HG03378 (cell line): ENCODE data around the gene CMTR1.
A peak's percentile ranks its signal among the peaks of the same experiment; 100 is the strongest.

Source experiments
- ATAC-seq: cut with Tn5 transposase; IDR thresholded peaks from one replicate; pipeline ENCODE4 v1.9.1; 2021; ENCODE audit warnings: mild to moderate bottlenecking, moderate library complexity; ENCODE audit not compliant: unreplicated experiment

Gene CMTR1

GRCh38 chr6:37511201-37511600 is 78.2 kb downstream of the CMTR1 start:
- no peak for ATAC-seq

- no peak for ATAC-seq
Observed at GRCh38 chr6:37511910-37512399, 78.9 kb downstream of the CMTR1 start.

DNA sequence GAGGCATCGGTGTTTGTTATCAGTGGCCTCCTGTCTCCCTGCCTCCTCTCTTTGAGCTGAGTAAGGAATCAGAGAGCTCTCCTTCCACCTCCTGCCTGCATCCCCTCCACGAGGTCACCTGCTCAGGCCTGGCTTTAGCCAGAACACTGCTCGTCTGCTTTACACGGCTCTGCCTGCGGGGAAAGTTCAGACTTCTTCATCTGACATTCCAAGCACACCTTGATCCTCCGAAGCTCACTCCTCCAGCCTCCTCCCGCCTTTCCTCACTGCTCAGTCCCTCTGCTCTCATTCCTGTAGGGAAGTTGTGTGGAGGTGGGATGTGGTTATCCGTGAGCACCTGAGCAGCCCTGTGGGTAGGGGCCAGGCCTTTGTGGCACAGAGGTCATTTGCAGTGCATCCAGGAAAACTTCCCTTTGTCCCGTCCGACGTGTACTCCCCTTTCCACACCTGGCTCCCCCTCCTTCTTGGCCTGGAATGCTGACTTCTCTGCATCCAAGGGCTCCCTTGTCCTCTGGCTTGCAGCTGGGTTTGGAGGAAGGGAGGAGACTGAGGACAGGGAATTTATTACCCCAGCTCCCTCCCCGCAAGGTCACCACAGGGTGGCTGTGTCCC is 79.5 kb downstream of the CMTR1 start:
- no peak for ATAC-seq

- no peak for ATAC-seq
Observed at GRCh38 chr6:37513155-37513554, 80.1 kb downstream of the CMTR1 start.

GRCh38 chr6:37513576-37513975 is 80.6 kb downstream of the CMTR1 start:
- no peak for ATAC-seq

DNA sequence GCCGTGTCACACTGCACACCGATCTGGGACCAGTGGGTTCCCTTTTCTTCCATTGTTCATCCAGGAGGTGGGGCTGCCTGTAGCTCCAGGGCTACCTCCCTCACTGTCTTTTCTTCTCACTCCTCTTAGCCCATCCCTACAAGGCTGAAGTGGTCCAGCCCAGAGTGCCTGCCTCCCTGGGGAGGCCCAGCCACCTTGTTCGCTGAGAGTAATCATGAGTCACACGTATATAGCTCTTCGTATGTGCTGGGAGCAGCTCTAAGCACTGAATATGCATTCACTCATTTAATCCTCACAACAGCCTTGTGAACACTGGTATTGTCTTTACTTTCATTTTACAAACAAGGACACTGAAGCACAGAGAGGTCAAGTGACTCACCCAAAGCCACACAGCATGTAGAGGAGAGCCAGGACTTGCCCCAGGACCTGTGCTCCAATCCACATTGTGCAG is 81.3 kb downstream of the CMTR1 start:
- no peak for ATAC-seq

DNA sequence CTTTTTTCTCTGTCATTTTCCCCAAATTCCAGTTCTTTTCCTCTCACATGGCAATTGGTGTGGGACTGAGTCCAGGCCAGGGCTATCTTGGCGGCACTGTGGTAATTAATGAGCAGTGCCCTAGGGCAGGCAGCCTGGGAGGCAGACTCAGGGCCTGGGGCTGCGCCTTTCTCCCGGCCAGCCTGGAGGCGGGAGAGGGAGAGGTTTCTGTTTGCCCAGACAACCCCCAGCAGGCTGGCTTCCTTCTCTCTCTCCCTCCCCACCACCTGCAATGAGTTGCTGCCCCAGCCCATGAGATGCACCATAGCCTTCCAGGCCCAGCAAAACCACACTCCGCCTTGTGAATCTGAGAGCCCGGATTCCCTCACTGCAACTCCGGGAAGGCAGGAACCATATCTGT is 81.8 kb downstream of the CMTR1 start:
- no peak for ATAC-seq

DNA sequence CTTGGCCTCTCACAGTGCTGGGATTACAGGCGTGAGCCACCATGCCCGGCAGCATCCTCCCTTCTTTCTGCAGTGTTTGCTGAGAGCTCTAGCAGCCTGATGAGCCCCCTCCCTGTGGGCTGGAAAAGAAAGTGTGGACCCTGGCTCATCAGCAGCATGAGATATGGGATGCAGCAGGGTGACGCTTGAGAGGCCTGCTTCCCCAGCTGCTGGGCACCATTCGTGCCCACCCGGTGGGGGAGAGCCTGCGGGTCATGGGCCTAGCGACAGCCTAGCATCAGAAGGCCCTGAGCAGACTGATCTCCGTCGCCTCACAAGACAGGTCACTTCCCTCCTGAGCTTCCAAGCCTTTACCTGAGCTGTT is 82.7 kb downstream of the CMTR1 start:
- ATAC-seq: no peak

- ATAC-seq: peak; percentile 66
Observed at GRCh38 chr6:37516076-37516919, 83.3 kb downstream of the CMTR1 start.

DNA sequence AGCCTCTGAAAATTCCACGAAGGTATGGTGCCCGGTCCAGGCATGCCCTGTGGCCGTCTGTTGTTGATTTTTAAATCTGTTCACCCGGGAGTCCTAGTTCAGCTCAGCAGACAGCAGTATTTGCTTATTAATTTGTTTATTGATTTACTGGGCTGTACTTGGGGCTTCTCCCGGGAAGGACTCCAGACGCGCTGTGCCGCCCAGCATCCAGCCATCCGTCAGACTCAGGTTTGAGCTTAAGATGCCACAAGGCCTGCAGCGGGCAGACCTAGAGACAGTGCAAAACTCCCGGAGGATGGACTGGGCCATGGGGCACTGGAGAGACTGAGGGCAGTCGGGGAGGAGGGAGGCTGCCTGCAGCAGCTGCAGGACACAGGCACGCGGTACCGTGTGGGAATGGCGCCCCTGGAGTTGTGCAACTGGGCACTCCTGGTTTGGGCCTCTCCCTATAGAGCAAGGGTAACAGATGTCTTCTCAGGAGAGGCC is 83.9 kb downstream of the CMTR1 start:
- no peak for ATAC-seq

- no peak for ATAC-seq
Observed at GRCh38 chr6:37517411-37517812, 84.4 kb downstream of the CMTR1 start.

- no peak for ATAC-seq
Observed at GRCh38 chr6:37518116-37518515, 85.1 kb downstream of the CMTR1 start.

GRCh38 chr6:37519461-37519860 is 86.4 kb downstream of the CMTR1 start:
- ATAC-seq: no peak

GRCh38 chr6:37520926-37521325 is 87.9 kb downstream of the CMTR1 start:
- ATAC-seq: no peak

DNA sequence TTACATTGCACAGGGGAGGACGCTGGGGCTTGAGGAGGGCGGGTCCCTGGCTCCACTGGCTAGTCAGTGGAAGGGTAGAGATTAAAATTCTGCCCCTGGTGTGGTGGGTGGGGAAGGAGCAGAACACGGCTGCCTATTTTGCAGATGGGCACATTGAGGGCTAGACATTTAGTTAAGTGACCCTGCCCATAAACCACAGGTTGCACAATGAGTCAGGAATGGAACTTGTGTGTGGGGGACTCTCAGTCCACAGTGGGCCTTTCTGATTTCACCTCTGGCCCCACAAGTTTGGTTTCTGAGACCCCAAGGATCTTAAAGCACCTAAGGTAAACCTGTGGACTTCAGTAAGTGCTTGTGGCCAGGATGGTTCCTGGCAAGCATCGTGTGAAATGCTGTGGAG is 88.7 kb downstream of the CMTR1 start:
- ATAC-seq: no peak

GRCh38 chr6:37522836-37523235 is 89.8 kb downstream of the CMTR1 start:
- no peak for ATAC-seq

DNA sequence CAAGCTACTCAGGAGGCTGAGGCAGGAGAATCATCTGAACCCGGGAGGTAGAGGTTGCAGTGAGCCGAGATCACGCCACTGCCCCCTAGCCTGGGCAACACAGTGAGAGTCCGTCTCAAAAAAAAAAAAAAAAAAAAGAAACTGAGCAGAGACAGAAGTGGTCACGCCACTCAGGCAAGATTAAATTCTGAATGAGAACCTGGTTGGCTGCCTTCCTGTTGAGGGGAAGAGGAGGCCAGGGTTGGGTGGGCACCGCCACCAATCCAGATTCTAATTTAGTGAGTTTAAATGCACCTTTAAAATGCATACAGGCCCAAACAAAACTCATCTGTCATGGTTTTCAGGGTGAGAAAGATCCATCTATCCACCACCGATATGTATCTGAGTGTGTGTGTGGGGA is 90.4 kb downstream of the CMTR1 start:
- ATAC-seq: no peak

GRCh38 chr6:37524025-37524969 is 91.3 kb downstream of the CMTR1 start:
- no peak for ATAC-seq

GRCh38 chr6:37524970-37525318 is 91.9 kb downstream of the CMTR1 start:
- no peak for ATAC-seq

- ATAC-seq: no peak
Observed at GRCh38 chr6:37525460-37526357, 92.7 kb downstream of the CMTR1 start.
